CD4-positive, alpha-beta memory T cell (primary cell): ENCODE results near the gene SYCN. TPM values are rescaled to one million over a fixed set of nuclear protein-coding genes. Genes with fewer than 3 reads are reported as not detected.
"Not testable (repeated sequence)": the region's sequence is repeated elsewhere in the genome, so short reads cannot be mapped to it uniquely, and the experiment has no call there.

Experiments
- CTCF ChIA-PET: fragments of 350-600 bp; sonication (Branson Sonifier 250); formaldehyde crosslinking; loops from one replicate; lab custom pipeline; 2021; ENCODE audit warnings: inconsistent platforms; ENCODE audit not compliant: partially characterized antibody; lab: Charles Lee
- POLR2A ChIA-PET: fragments of 350-600 bp; sonication (Branson Sonifier 250); formaldehyde crosslinking; loops from one replicate; lab custom pipeline; 2021; ENCODE audit not compliant: partially characterized antibody; lab: Charles Lee
- DNase-seq, 5 donors: peaks; one replicate each; pipeline versions ENCODE4 v3.0.0 to v3.0.0-alpha.2; 2020 to 2022; ENCODE audit warnings: mixed read lengths in 1 of 5
- H3K27ac ChIP-seq: one replicate; pipeline ENCODE4 v1.7.0; 2013; ENCODE audit warnings: low read depth, low read length
- H3K27me3 ChIP-seq: 2 replicates; pipeline ENCODE4 v1.7.0; 2013; ENCODE audit warnings: mild to moderate bottlenecking, low read length, moderate library complexity; ENCODE audit not compliant: insufficient read depth
- H3K36me3 ChIP-seq: 2 replicates; pipeline ENCODE4 v1.7.0; 2013; ENCODE audit warnings: mild to moderate bottlenecking, low read length, moderate library complexity; ENCODE audit not compliant: insufficient read depth
- H3K4me1 ChIP-seq: 2 replicates; pipeline ENCODE4 v1.7.0; 2013; ENCODE audit warnings: mild to moderate bottlenecking, low read length, moderate library complexity; ENCODE audit not compliant: insufficient read depth
- H3K4me3 ChIP-seq, 2 donors: one replicate each; pipeline ENCODE4 v1.7.0; 2013; ENCODE audit warnings: low read length in 2 of 2, mild to moderate bottlenecking in 1 of 2
- H3K9me3 ChIP-seq, 2 donors: one replicate each; pipeline ENCODE4 v1.7.0; 2013; ENCODE audit warnings: low read length in 2 of 2, control low read depth in 1 of 2; ENCODE audit not compliant: control insufficient read depth in 1 of 2
- H3K27ac Mint-ChIP-seq, 7 donors: one replicate each; pipeline ENCODE4 v1.8.0; 2020 to 2021; ENCODE audit warnings: mixed read lengths in 7 of 7, mild to moderate bottlenecking in 6 of 7, inconsistent platforms in 3 of 7, moderate library complexity in 3 of 7
- H3K27me3 Mint-ChIP-seq, 2 donors: one replicate each; pipeline ENCODE4 v1.8.0; 2020 to 2021; ENCODE audit warnings: mixed read lengths in 2 of 2
- H3K36me3 Mint-ChIP-seq, 2 donors: one replicate each; pipeline ENCODE4 v1.8.0; 2020 to 2021; ENCODE audit warnings: mixed read lengths in 2 of 2, inconsistent platforms in 1 of 2, mild to moderate bottlenecking in 1 of 2
- H3K4me1 Mint-ChIP-seq, 4 donors: one replicate each; pipeline ENCODE4 v1.8.0; 2020 to 2021; ENCODE audit warnings: mixed read lengths in 4 of 4, mild to moderate bottlenecking in 1 of 4
- H3K4me3 Mint-ChIP-seq, 8 donors: one replicate each; pipeline ENCODE4 v1.8.0; 2020 to 2021; ENCODE audit warnings: mixed read lengths in 8 of 8, mild to moderate bottlenecking in 7 of 8, moderate library complexity in 6 of 8, inconsistent platforms in 3 of 8
- H3K9me3 Mint-ChIP-seq, 8 donors: one replicate each; pipeline ENCODE4 v1.8.0; 2020 to 2021; ENCODE audit warnings: mixed read lengths in 8 of 8, mild to moderate bottlenecking in 5 of 8, inconsistent platforms in 3 of 8, moderate library complexity in 1 of 8
- intact Hi-C: fragments of 100-400 bp; cut with micrococcal nuclease; formaldehyde crosslinking; loops from one replicate; pipeline ENCODE4 v1.15.1; 2023
- polyA plus RNA-seq, 2 donors: library from polyadenylated mRNA; unstranded; fragments of 300-500 nt; fragmentation: Illumina TruSeq; gene quantifications; one replicate each; pipeline ENCODE4 v1.2.3, GENCODE V29; 2021
- total RNA-seq, 2 experiments: library from RNA; stranded (reverse); gene quantifications; one replicate each; pipeline ENCODE4 v1.2.3, GENCODE V29; 2021

SYCN gene
- total and polyA plus RNA-seq, 4 experiments from 2014 or later, result not detected

GRCh38 chr19:39224910-39225309, 20.8 kb upstream of the SYCN start:
- intact Hi-C loops, result no loop called here
- no peak for DNase-seq
- Mint-ChIP-seq H3K4me1 (no peaks in the 10 kb centered on the region), H3K4me3 (no peak overlapping the region), H3K36me3 (no peaks in the 10 kb centered on the region), H3K27ac (peak overlapping the region in 1 of 7 donors; percentile 30), H3K9me3 (no peaks in the 10 kb centered on the region), H3K27me3 (peaks cover 16 to 26% of the 10 kb centered on the region in 2 donors)
- ChIA-PET CTCF (no interaction called here), POLR2A (no interaction called here)
- Histone ChIP-seq H3K9me3 (no peaks in the 10 kb centered on the region), H3K27ac (no peak overlapping the region), H3K4me1 (no peaks in the 10 kb centered on the region), H3K4me3 (no peak overlapping the region), H3K36me3 (no peaks in the 10 kb centered on the region), H3K27me3 (no peaks in the 10 kb centered on the region)

GRCh38 chr19:39223703-39224279, 19.7 kb upstream of the SYCN start:
- Mint-ChIP-seq H3K4me1 (no peaks in the 10 kb centered on the region), H3K36me3 (no peaks in the 10 kb centered on the region), H3K4me3 (no peak overlapping the region), H3K9me3 (no peaks in the 10 kb centered on the region), H3K27me3 (peaks cover 18 to 30% of the 10 kb centered on the region in 2 donors), H3K27ac (no peak overlapping the region)
- no peaks in the 10 kb centered on the region for H3K4me1 ChIP-seq
- H3K27me3 ChIP-seq, result no peaks in the 10 kb centered on the region
- H3K27ac ChIP-seq, result no peak overlapping the region
- CTCF ChIA-PET, result no interaction called here
- POLR2A ChIA-PET, result no interaction called here
- no peaks in the 10 kb centered on the region for H3K9me3 ChIP-seq
- intact Hi-C loops, result no loop called here
- peak in 1 of 5 donors; percentile 19 for DNase-seq
- H3K36me3 ChIP-seq, result no peaks in the 10 kb centered on the region
- H3K4me3 ChIP-seq, result no peak overlapping the region

- H3K36me3 Mint-ChIP-seq, DNase-seq: not testable (repeated sequence)
Observed at GRCh38 chr19:39219108-39219507, 15.0 kb upstream of the SYCN start.

GRCh38 chr19:39218230-39219007, 14.4 kb upstream of the SYCN start:
- Mint-ChIP-seq H3K36me3 (no peaks in the 10 kb centered on the region), H3K27ac (no peak overlapping the region), H3K4me1 (no peaks in the 10 kb centered on the region), H3K27me3 (peaks cover 15 to 22% of the 10 kb centered on the region in 2 donors), H3K4me3 (no peak overlapping the region), H3K9me3 (peaks cover 0 to 2% (median 0%) of the 10 kb centered on the region in 8 donors)
- ChIA-PET CTCF (no interaction called here), POLR2A (interaction anchor here (0.8 kb wide), 1 partner anchor 110 kb away, joined by 3 read pairs; no protein-coding TSS in a partner anchor)
- Histone ChIP-seq H3K4me3 (no peak overlapping the region), H3K27ac (no peak overlapping the region), H3K27me3 (no peaks in the 10 kb centered on the region), H3K4me1 (no peaks in the 10 kb centered on the region), H3K36me3 (no peaks in the 10 kb centered on the region), H3K9me3 (no peaks in the 10 kb centered on the region)
- DNase-seq, result no peak
- intact Hi-C loops, result no loop called here

More at GRCh38 chr19:39219108-39219507, 15.0 kb upstream of the SYCN start:
- H3K9me3 Mint-ChIP-seq, H3K36me3 ChIP-seq, H3K4me3 ChIP-seq, H3K27ac Mint-ChIP-seq, H3K4me1 ChIP-seq, H3K9me3 ChIP-seq, H3K27me3 ChIP-seq, H3K27ac ChIP-seq, CTCF ChIA-PET, H3K4me3 Mint-ChIP-seq, intact Hi-C loops, H3K4me1 Mint-ChIP-seq, POLR2A ChIA-PET: not testable (repeated sequence)
- peaks cover 18 to 27% of the 10 kb centered on the region in 2 donors for H3K27me3 Mint-ChIP-seq

- peaks cover 0 to 2% (median 0%) of the 10 kb centered on the region in 8 donors for H3K9me3 Mint-ChIP-seq
- peaks cover 13 to 20% of the 10 kb centered on the region in 2 donors for H3K27me3 Mint-ChIP-seq
- no peaks in the 10 kb centered on the region for H3K4me1 ChIP-seq
- H3K36me3 ChIP-seq, result no peaks in the 10 kb centered on the region
- H3K27ac Mint-ChIP-seq, result no peak overlapping the region
- POLR2A ChIA-PET, result interaction anchor here (0.8 kb wide), 1 partner anchor 112 kb away, joined by 3 read pairs; no protein-coding TSS in a partner anchor
- H3K9me3 ChIP-seq, result no peaks in the 10 kb centered on the region
- CTCF ChIA-PET, result no interaction called here
- no peaks in the 10 kb centered on the region for H3K4me1 Mint-ChIP-seq
- no peaks in the 10 kb centered on the region for H3K36me3 Mint-ChIP-seq
- H3K4me3 ChIP-seq, result no peak overlapping the region
- H3K4me3 Mint-ChIP-seq, result no peak overlapping the region
- no peak overlapping the region for H3K27ac ChIP-seq
- DNase-seq, result no peak
- intact Hi-C loops, result no loop called here
- no peaks in the 10 kb centered on the region for H3K27me3 ChIP-seq
Observed at GRCh38 chr19:39217094-39217493, 13.0 kb upstream of the SYCN start.

GRCh38 chr19:39215323-39215722, 11.3 kb upstream of the SYCN start:
- H3K27ac ChIP-seq, POLR2A ChIA-PET, H3K9me3 ChIP-seq, H3K4me1 Mint-ChIP-seq, H3K9me3 Mint-ChIP-seq, H3K36me3 Mint-ChIP-seq, H3K4me1 ChIP-seq, H3K27ac Mint-ChIP-seq, DNase-seq, H3K27me3 ChIP-seq, intact Hi-C loops, H3K36me3 ChIP-seq, H3K4me3 Mint-ChIP-seq, H3K4me3 ChIP-seq: not testable (repeated sequence)
- H3K27me3 Mint-ChIP-seq, result peaks cover 7 to 11% of the 10 kb centered on the region in 2 donors
- CTCF ChIA-PET, result interaction anchor here (2.0 kb wide), 1 partner anchor 112 kb away, joined by 7 read pairs; no protein-coding TSS in a partner anchor

- Histone ChIP-seq H3K4me3 (no peak overlapping the region), H3K27me3 (no peaks in the 10 kb centered on the region), H3K4me1 (no peaks in the 10 kb centered on the region), H3K36me3 (no peaks in the 10 kb centered on the region), H3K27ac (no peak overlapping the region), H3K9me3 (no peaks in the 10 kb centered on the region)
- ChIA-PET POLR2A (interaction anchor here (1.0 to 1.7 kb wide), 2 partner anchors 115 to 119 kb away, joined by 3 to 4 read pairs; no protein-coding TSS in a partner anchor), CTCF (interaction anchor here (0.8 to 1.6 kb wide), 6 partner anchors 114 to 320 kb away, joined by 3 to 7 read pairs (median 4); partner anchors contain the start of genes EID2B and GMFG)
- Mint-ChIP-seq H3K27ac (no peak overlapping the region), H3K4me3 (no peak overlapping the region), H3K4me1 (no peaks in the 10 kb centered on the region), H3K27me3 (peaks cover 5% of the 10 kb centered on the region in 2 donors), H3K9me3 (peaks cover 0 to 2% (median 0%) of the 10 kb centered on the region in 8 donors), H3K36me3 (no peaks in the 10 kb centered on the region)
- intact Hi-C loops, result loop anchor here (1.0 kb wide), 2 partner anchors 116 to 200 kb away; partner anchors contain the start of gene PLEKHG2
- peak in 4 of 5 donors; percentile 48 to 50 (median 49) for DNase-seq
Observed at GRCh38 chr19:39212375-39212742, 8.3 kb upstream of the SYCN start.
